Measurements from ENCODE around the gene ANGPTL4.
"Not testable (repeated sequence)": the region's sequence is repeated elsewhere in the genome, so short reads cannot be mapped to it uniquely, and the experiment has no call there.

Gene ANGPTL4

GRCh38 chr19:8399681-8400188 is 35.8 kb downstream of the ANGPTL4 start:
- DNase-seq: no peak
- peaks cover 10 to 48% (median 31%) of the 10 kb centered on the region in 4 experiments for H3K36me3 ChIP-seq (ENCODE audit: control insufficient read depth in 4 of 4, insufficient read depth in 4 of 4, low read length in 3 of 4)
- H3K4me1 ChIP-seq (ENCODE audit: control extremely low read depth in 1 of 4, control insufficient read depth in 4 of 4, insufficient read depth in 4 of 4, low read length in 3 of 4): peaks cover 0 to 15% (median 6%) of the 10 kb centered on the region in 4 experiments
- H3K9me3 ChIP-seq (ENCODE audit: control extremely low read depth in 1 of 5, control insufficient read depth in 4 of 5, insufficient read depth in 2 of 5, low read depth in 1 of 5, low read length in 4 of 5): no peaks in the 10 kb centered on the region
- H3K4me3 ChIP-seq (ENCODE audit: control insufficient read depth in 1 of 7, extremely low read depth in 1 of 7, insufficient read depth in 4 of 7, low read depth in 2 of 7, low read length in 6 of 7): no peak overlapping the region
- ChIA-PET CTCF (interaction anchor here (0.6 to 3.8 kb wide), 3 partner anchors 13 to 50 kb away, joined by 3 to 30 read pairs (median 5); no protein-coding TSS in a partner anchor), POLR2A (no interaction called here)
- H3K27ac ChIP-seq (ENCODE audit: insufficient read depth in 1 of 2, low read depth in 1 of 2, low read length in 2 of 2, poor library complexity in 1 of 2, severe bottlenecking in 2 of 2): no peak overlapping the region
- 95% methylated on average over 34 of the region's 34 CpGs for WGBS (ENCODE audit: insufficient coverage)
- no peaks in the 10 kb centered on the region for H3K27me3 ChIP-seq (replicated peaks in 2 of 5; ENCODE audit: control insufficient read depth in 4 of 5, insufficient read depth in 5 of 5, low read length in 4 of 5)

- ChIA-PET POLR2A (no interaction called here), CTCF (interaction anchor here (1.2 kb wide), 1 partner anchor 48 kb away, joined by 7 read pairs; no protein-coding TSS in a partner anchor)
- DNase-seq: no peak
- H3K4me1 ChIP-seq (ENCODE audit: control extremely low read depth in 1 of 4, control insufficient read depth in 4 of 4, insufficient read depth in 4 of 4, low read length in 3 of 4): peaks cover 0 to 6% (median 1%) of the 10 kb centered on the region in 4 experiments
- H3K27me3 ChIP-seq (replicated peaks in 2 of 5; ENCODE audit: control insufficient read depth in 4 of 5, insufficient read depth in 5 of 5, low read length in 4 of 5): no peaks in the 10 kb centered on the region
- H3K27ac ChIP-seq (ENCODE audit: insufficient read depth in 1 of 2, low read depth in 1 of 2, low read length in 2 of 2, poor library complexity in 1 of 2, severe bottlenecking in 2 of 2): no peak overlapping the region
- H3K9me3 ChIP-seq (ENCODE audit: control extremely low read depth in 1 of 5, control insufficient read depth in 4 of 5, insufficient read depth in 2 of 5, low read depth in 1 of 5, low read length in 4 of 5): no peaks in the 10 kb centered on the region
- 99% methylated on average over 21 of the region's 21 CpGs for WGBS (ENCODE audit: insufficient coverage)
- no peak overlapping the region for H3K4me3 ChIP-seq (ENCODE audit: control insufficient read depth in 1 of 7, extremely low read depth in 1 of 7, insufficient read depth in 4 of 7, low read depth in 2 of 7, low read length in 6 of 7)
- peaks cover 10 to 57% (median 39%) of the 10 kb centered on the region in 4 experiments for H3K36me3 ChIP-seq (ENCODE audit: control insufficient read depth in 4 of 4, insufficient read depth in 4 of 4, low read length in 3 of 4)
Measured at GRCh38 chr19:8401981-8402411, 38.0 kb downstream of the ANGPTL4 start.

- no peaks in the 10 kb centered on the region for H3K9me3 ChIP-seq (ENCODE audit: control extremely low read depth in 1 of 5, control insufficient read depth in 4 of 5, insufficient read depth in 2 of 5, low read depth in 1 of 5, low read length in 4 of 5)
- DNase-seq: no peak
- no peaks in the 10 kb centered on the region for H3K27me3 ChIP-seq (replicated peaks in 2 of 5; ENCODE audit: control insufficient read depth in 4 of 5, insufficient read depth in 5 of 5, low read length in 4 of 5)
- ChIA-PET CTCF (no interaction called here), POLR2A (interaction anchor here (0.6 kb wide), 1 partner anchor 289 kb away, joined by 6 read pairs; no protein-coding TSS in a partner anchor)
- 96% methylated on average over 39 of the region's 44 CpGs for WGBS (ENCODE audit: insufficient coverage)
- H3K4me1 ChIP-seq (ENCODE audit: control extremely low read depth in 1 of 4, control insufficient read depth in 4 of 4, insufficient read depth in 4 of 4, low read length in 3 of 4): no peaks in the 10 kb centered on the region
- no peak overlapping the region for H3K27ac ChIP-seq (ENCODE audit: insufficient read depth in 1 of 2, low read depth in 1 of 2, low read length in 2 of 2, poor library complexity in 1 of 2, severe bottlenecking in 2 of 2)
- H3K36me3 ChIP-seq (ENCODE audit: control insufficient read depth in 4 of 4, insufficient read depth in 4 of 4, low read length in 3 of 4): peaks cover 10 to 54% (median 37%) of the 10 kb centered on the region in 4 experiments
- no peak overlapping the region for H3K4me3 ChIP-seq (ENCODE audit: control insufficient read depth in 1 of 7, extremely low read depth in 1 of 7, insufficient read depth in 4 of 7, low read depth in 2 of 7, low read length in 6 of 7)
Measured at GRCh38 chr19:8403098-8403819, 39.3 kb downstream of the ANGPTL4 start.

- WGBS (ENCODE audit: insufficient coverage): 99% methylated on average over 12 of the region's 24 CpGs
- Histone ChIP-seq H3K27ac (ENCODE audit: insufficient read depth in 1 of 2, low read depth in 1 of 2, low read length in 2 of 2, poor library complexity in 1 of 2, severe bottlenecking in 2 of 2) (no peak overlapping the region), H3K36me3 (ENCODE audit: control insufficient read depth in 4 of 4, insufficient read depth in 4 of 4, low read length in 3 of 4) (peaks cover 9 to 51% (median 37%) of the 10 kb centered on the region in 4 experiments), H3K4me3 (ENCODE audit: control insufficient read depth in 1 of 7, extremely low read depth in 1 of 7, insufficient read depth in 4 of 7, low read depth in 2 of 7, low read length in 6 of 7) (no peak overlapping the region), H3K27me3 (replicated peaks in 2 of 5; ENCODE audit: control insufficient read depth in 4 of 5, insufficient read depth in 5 of 5, low read length in 4 of 5) (no peaks in the 10 kb centered on the region), H3K9me3 (ENCODE audit: control extremely low read depth in 1 of 5, control insufficient read depth in 4 of 5, insufficient read depth in 2 of 5, low read depth in 1 of 5, low read length in 4 of 5) (no peaks in the 10 kb centered on the region), H3K4me1 (ENCODE audit: control extremely low read depth in 1 of 4, control insufficient read depth in 4 of 4, insufficient read depth in 4 of 4, low read length in 3 of 4) (no peaks in the 10 kb centered on the region)
- DNase-seq: no peak
- CTCF ChIA-PET: no interaction called here
- POLR2A ChIA-PET: interaction anchor here (0.6 kb wide), 1 partner anchor 290 kb away, joined by 6 read pairs; no protein-coding TSS in a partner anchor
Measured at GRCh38 chr19:8403820-8404109, 39.8 kb downstream of the ANGPTL4 start.

- DNase-seq: no peak
- ChIA-PET POLR2A (no interaction called here), CTCF (interaction anchor here (0.8 kb wide), 1 partner anchor 10 kb away, joined by 3 read pairs; no protein-coding TSS in a partner anchor)
- H3K27me3 ChIP-seq (replicated peaks in 2 of 5; ENCODE audit: control insufficient read depth in 4 of 5, insufficient read depth in 5 of 5, low read length in 4 of 5): no peaks in the 10 kb centered on the region
- no peak overlapping the region for H3K4me3 ChIP-seq (ENCODE audit: control insufficient read depth in 1 of 7, extremely low read depth in 1 of 7, insufficient read depth in 4 of 7, low read depth in 2 of 7, low read length in 6 of 7)
- H3K36me3 ChIP-seq (ENCODE audit: control insufficient read depth in 4 of 4, insufficient read depth in 4 of 4, low read length in 3 of 4): peaks cover 7 to 47% (median 33%) of the 10 kb centered on the region in 4 experiments
- H3K27ac ChIP-seq (ENCODE audit: insufficient read depth in 1 of 2, low read depth in 1 of 2, low read length in 2 of 2, poor library complexity in 1 of 2, severe bottlenecking in 2 of 2): no peak overlapping the region
- H3K9me3 ChIP-seq (ENCODE audit: control extremely low read depth in 1 of 5, control insufficient read depth in 4 of 5, insufficient read depth in 2 of 5, low read depth in 1 of 5, low read length in 4 of 5): no peaks in the 10 kb centered on the region
- H3K4me1 ChIP-seq (ENCODE audit: control extremely low read depth in 1 of 4, control insufficient read depth in 4 of 4, insufficient read depth in 4 of 4, low read length in 3 of 4): no peaks in the 10 kb centered on the region
- 98% methylated on average over 6 of the region's 18 CpGs for WGBS (ENCODE audit: insufficient coverage)
Measured at GRCh38 chr19:8404391-8405151, 40.6 kb downstream of the ANGPTL4 start.

GRCh38 chr19:8410718-8411117 is 46.8 kb downstream of the ANGPTL4 start:
- H3K4me3 ChIP-seq (ENCODE audit: control insufficient read depth in 1 of 7, extremely low read depth in 1 of 7, insufficient read depth in 4 of 7, low read depth in 2 of 7, low read length in 6 of 7); H3K36me3 ChIP-seq (ENCODE audit: control insufficient read depth in 4 of 4, insufficient read depth in 4 of 4, low read length in 3 of 4); H3K27ac ChIP-seq (ENCODE audit: insufficient read depth in 1 of 2, low read depth in 1 of 2, low read length in 2 of 2, poor library complexity in 1 of 2, severe bottlenecking in 2 of 2); H3K27me3 ChIP-seq (replicated peaks in 2 of 5; ENCODE audit: control insufficient read depth in 4 of 5, insufficient read depth in 5 of 5, low read length in 4 of 5); DNase-seq; H3K9me3 ChIP-seq (ENCODE audit: control extremely low read depth in 1 of 5, control insufficient read depth in 4 of 5, insufficient read depth in 2 of 5, low read depth in 1 of 5, low read length in 4 of 5): not testable (repeated sequence)
- H3K4me1 ChIP-seq (ENCODE audit: control extremely low read depth in 1 of 4, control insufficient read depth in 4 of 4, insufficient read depth in 4 of 4, low read length in 3 of 4): peaks cover 5 to 23% (median 21%) of the 10 kb centered on the region in 4 experiments
- ChIA-PET CTCF (interaction anchor here (1.2 to 2.1 kb wide), 5 partner anchors 31 to 72 kb away, joined by 3 to 10 read pairs (median 5); no protein-coding TSS in a partner anchor), POLR2A (interaction anchor here (0.7 kb wide), 1 partner anchor 1528 kb away, joined by 3 read pairs; no protein-coding TSS in a partner anchor)
- 95% methylated on average over 6 of the region's 13 CpGs for WGBS (ENCODE audit: insufficient coverage)

Measured in common myeloid progenitor, CD34-positive (primary cell).